Keratinocyte (primary cell): ENCODE results near the gene LMTK2. TPM values are rescaled to one million over a fixed set of nuclear protein-coding genes. Genes with fewer than 3 reads are reported as not detected.

Source experiments
- DNase-seq: peaks from one replicate; pipeline ENCODE4 v3.0.0-alpha.2; 2011; ENCODE audit warnings: low read depth, missing footprints, low spot score
- FAIRE-seq: peaks from 2 replicates; lab custom pipeline; 2011; peaks lifted over from hg19 to GRCh38; lab: Jason Lieb, UNC
- H2AFZ ChIP-seq: 2 replicates; pipeline ENCODE4 v1.6.0; 2012; ENCODE audit warnings: low read length, control low read depth, inconsistent platforms; ENCODE audit not compliant: control insufficient read depth
- H3K27ac ChIP-seq: 2 replicates; pipeline ENCODE4 v1.5.1; 2011; ENCODE audit warnings: low read length; ENCODE audit not compliant: control insufficient read depth, insufficient read depth
- H3K27me3 ChIP-seq: 3 replicates; pipeline ENCODE4 v1.6.0; 2011; ENCODE audit warnings: low read length; ENCODE audit not compliant: control insufficient read depth, insufficient read depth; ENCODE audit errors: extremely low read depth
- H3K36me3 ChIP-seq, 2 experiments: 2 replicates in 1 of 2; 3 replicates in 1 of 2; pipeline ENCODE4 v1.5.1; 2011; ENCODE audit warnings: low read length in 2 of 2, mild to moderate bottlenecking in 1 of 2; ENCODE audit not compliant: control insufficient read depth in 2 of 2, insufficient read depth in 2 of 2; ENCODE audit errors: extremely low read depth in 1 of 2
- H3K4me1 ChIP-seq: 3 replicates; pipeline ENCODE4 v1.5.1; 2011; ENCODE audit warnings: low read length; ENCODE audit not compliant: control insufficient read depth, insufficient read depth; ENCODE audit errors: extremely low read depth
- H3K4me2 ChIP-seq: 3 replicates; pipeline ENCODE4 v1.6.0; 2011; ENCODE audit warnings: low read depth, low read length; ENCODE audit not compliant: control insufficient read depth, insufficient read depth; ENCODE audit errors: extremely low read depth
- H3K4me3 ChIP-seq, 3 experiments: fragments of 200-600 bp in 1 of 3; sonication (generic) in 1 of 3; 2 replicates in 2 of 3; 3 replicates in 1 of 3; pipeline ENCODE4 v1.5.1; 2011 to 2016; ENCODE audit warnings: low read length in 3 of 3, mild to moderate bottlenecking in 3 of 3, control low read depth in 2 of 3, inconsistent platforms in 1 of 3, low read depth in 1 of 3, mixed read lengths in 1 of 3, mixed run types in 1 of 3, moderate library complexity in 1 of 3; ENCODE audit not compliant: control insufficient read depth in 2 of 3, insufficient read depth in 2 of 3; ENCODE audit errors: extremely low read depth in 1 of 3
- H3K79me2 ChIP-seq: 2 replicates; pipeline ENCODE4 v1.6.0; 2012; ENCODE audit warnings: low read length; ENCODE audit not compliant: control insufficient read depth, insufficient read depth
- H3K9ac ChIP-seq: 3 replicates; pipeline ENCODE4 v1.6.0; 2011; ENCODE audit warnings: low read length; ENCODE audit not compliant: control insufficient read depth, insufficient read depth; ENCODE audit errors: extremely low read depth
- H3K9me1 ChIP-seq: 3 replicates; pipeline ENCODE4 v1.6.0; 2011; ENCODE audit warnings: low read length; ENCODE audit not compliant: control insufficient read depth, insufficient read depth; ENCODE audit errors: extremely low read depth
- H3K9me3 ChIP-seq: 2 replicates; pipeline ENCODE4 v1.5.1; 2012; ENCODE audit warnings: low read depth, low read length; ENCODE audit not compliant: control insufficient read depth
- H4K20me1 ChIP-seq: 3 replicates; pipeline ENCODE4 v1.6.0; 2011; ENCODE audit warnings: low read length; ENCODE audit not compliant: control insufficient read depth, insufficient read depth; ENCODE audit errors: extremely low read depth
- EZH2 ChIP-seq: IDR thresholded peaks from one replicate; pipeline ENCODE4 v1.6.1; 2012; ENCODE audit warnings: inconsistent platforms, mild to moderate bottlenecking, low read length, moderate library complexity
- dilution Hi-C: fragments of 300-500 bp; cut with MboI; formaldehyde crosslinking; loops from one replicate; pipeline ENCODE4 v1.7.0; 2020; ENCODE audit warnings: low sequenced_read_pairs; ENCODE audit not compliant: extremely low pct_ligation_motif_present
- polyA plus RNA-seq, 5 experiments: library from polyadenylated mRNA; depleted of rRNA in 3 of 5; stranded (reverse) in 3 of 5; stranded (forward) in 1 of 5; unstranded in 1 of 5; fragments of >200 nt; gene quantifications; 1 replicate in 1 of 5; 2 replicates in 3 of 5; 3 replicates in 1 of 5; pipeline versions ENCODE4 v1.2.1 to v1.2.3, GENCODE V29; 2011 to 2012; ENCODE audit warnings: missing spikeins in 2 of 5, low read depth in 1 of 5, low replicate concordance in 1 of 5
- TF ChIP-seq, protein P1 (sequence below), 3 experiments: IDR thresholded peaks in 1 of 3; conservative IDR thresholded peaks in 1 of 3; optimal IDR thresholded peaks in 1 of 3; 2 replicates in 2 of 3; 3 replicates in 1 of 3; pipeline versions ENCODE3 to v1.5.1; 2011; ENCODE audit warnings: low read length in 3 of 3, mild to moderate bottlenecking in 3 of 3, moderate library complexity in 2 of 3, control low read depth in 1 of 3, inconsistent platforms in 1 of 3; ENCODE audit not compliant: insufficient read depth in 2 of 3; ENCODE audit errors: extremely low read depth in 1 of 3

LMTK2 gene
- polyA plus RNA-seq, 1 donor (not counting 4 experiments of a cell fraction or from before 2014, with no cell fraction given), result 6.6 TPM

DNA sequence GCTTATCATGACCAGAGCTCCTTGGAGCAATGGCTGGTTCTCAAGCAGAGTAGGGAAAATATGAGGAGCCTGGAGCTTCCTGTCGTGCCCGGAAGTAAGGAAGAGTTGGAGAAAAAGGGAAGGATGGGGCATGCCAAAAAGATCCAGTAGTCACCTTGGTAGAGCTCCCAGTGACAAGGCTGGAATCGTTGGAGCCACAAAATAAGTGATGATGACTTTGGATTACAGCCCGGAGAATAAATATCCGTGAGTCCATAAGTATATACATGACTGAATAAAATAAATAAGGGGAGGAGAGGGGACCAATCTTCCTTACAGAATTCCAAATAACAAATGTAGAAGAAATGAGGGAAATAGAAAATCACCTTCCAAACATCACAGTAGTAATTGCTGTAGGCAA lies 29.3 kb downstream of the LMTK2 start:
- TF ChIP-seq, protein P1, sequence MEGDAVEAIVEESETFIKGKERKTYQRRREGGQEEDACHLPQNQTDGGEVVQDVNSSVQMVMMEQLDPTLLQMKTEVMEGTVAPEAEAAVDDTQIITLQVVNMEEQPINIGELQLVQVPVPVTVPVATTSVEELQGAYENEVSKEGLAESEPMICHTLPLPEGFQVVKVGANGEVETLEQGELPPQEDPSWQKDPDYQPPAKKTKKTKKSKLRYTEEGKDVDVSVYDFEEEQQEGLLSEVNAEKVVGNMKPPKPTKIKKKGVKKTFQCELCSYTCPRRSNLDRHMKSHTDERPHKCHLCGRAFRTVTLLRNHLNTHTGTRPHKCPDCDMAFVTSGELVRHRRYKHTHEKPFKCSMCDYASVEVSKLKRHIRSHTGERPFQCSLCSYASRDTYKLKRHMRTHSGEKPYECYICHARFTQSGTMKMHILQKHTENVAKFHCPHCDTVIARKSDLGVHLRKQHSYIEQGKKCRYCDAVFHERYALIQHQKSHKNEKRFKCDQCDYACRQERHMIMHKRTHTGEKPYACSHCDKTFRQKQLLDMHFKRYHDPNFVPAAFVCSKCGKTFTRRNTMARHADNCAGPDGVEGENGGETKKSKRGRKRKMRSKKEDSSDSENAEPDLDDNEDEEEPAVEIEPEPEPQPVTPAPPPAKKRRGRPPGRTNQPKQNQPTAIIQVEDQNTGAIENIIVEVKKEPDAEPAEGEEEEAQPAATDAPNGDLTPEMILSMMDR (optimal IDR thresholded peaks at IDR 0.05 in 1 of 3, IDR thresholded peaks at IDR 0.05 in 1 of 3, conservative IDR thresholded peaks at IDR 0.05 in 1 of 3; ENCODE audit: extremely low read depth in 1 of 3, insufficient read depth in 2 of 3, low read length in 3 of 3), result no peak
- TF ChIP-seq EZH2, result no peak
- peaks cover 24% of the 10 kb centered on the region for H3K79me2 ChIP-seq
- no peak overlapping the region for H3K4me2 ChIP-seq

DNA sequence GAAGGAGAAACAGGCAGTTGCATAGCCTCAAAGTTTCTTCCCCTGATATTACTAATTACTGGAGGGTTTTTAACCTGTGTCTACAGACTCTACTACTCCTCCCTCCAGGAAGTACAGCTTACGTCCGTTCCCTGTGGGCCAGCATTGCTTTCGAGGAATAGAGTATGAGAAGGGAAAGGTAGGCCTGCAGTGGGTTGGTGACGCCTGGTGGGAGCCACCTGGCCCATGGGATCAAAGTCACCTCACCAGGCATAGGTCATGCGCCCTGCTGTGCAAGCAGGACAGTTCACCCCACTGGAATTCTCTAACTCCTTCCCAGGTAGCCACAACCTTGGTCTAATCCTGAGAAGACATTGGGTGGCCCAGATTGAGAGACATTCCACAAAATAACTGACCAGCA lies 29.8 kb downstream of the LMTK2 start:
- no peak overlapping the region for H3K4me3 ChIP-seq
- no peaks in the 10 kb centered on the region for H4K20me1 ChIP-seq
- no peaks in the 10 kb centered on the region for H3K9me1 ChIP-seq
- H2AFZ ChIP-seq, result no peak overlapping the region
- DNase-seq (no peak), FAIRE-seq (no peak)
- peaks cover 8% of the 10 kb centered on the region in 2 experiments for H3K36me3 ChIP-seq
- peaks cover 23% of the 10 kb centered on the region for H3K79me2 ChIP-seq
- H3K4me2 ChIP-seq, result no peak overlapping the region
- dilution Hi-C loops, result no loop called here
- H3K27ac ChIP-seq, result no peak overlapping the region
- no peaks in the 10 kb centered on the region for H3K27me3 ChIP-seq
- H3K4me1 ChIP-seq, result peaks cover 27% of the 10 kb centered on the region
- H3K9ac ChIP-seq, result no peak overlapping the region
- no peaks in the 10 kb centered on the region for H3K9me3 ChIP-seq
- TF ChIP-seq EZH2, result no peak
- TF ChIP-seq, protein P1 (optimal IDR thresholded peaks at IDR 0.05 in 1 of 3, IDR thresholded peaks at IDR 0.05 in 1 of 3, conservative IDR thresholded peaks at IDR 0.05 in 1 of 3; ENCODE audit: extremely low read depth in 1 of 3, insufficient read depth in 2 of 3, low read length in 3 of 3), result no peak

More for the DNA sequence above, 29.3 kb downstream of the LMTK2 start:
- Histone ChIP-seq H3K9me3 (no peaks in the 10 kb centered on the region), H3K27ac (no peak overlapping the region), H3K9ac (no peak overlapping the region), H3K27me3 (no peaks in the 10 kb centered on the region), H3K4me1 (peaks cover 29% of the 10 kb centered on the region), H2AFZ (no peak overlapping the region), H3K4me3 (no peak overlapping the region), H3K36me3 (peaks cover 7 to 8% of the 10 kb centered on the region in 2 experiments), H3K9me1 (no peaks in the 10 kb centered on the region), H4K20me1 (no peaks in the 10 kb centered on the region)
- DNase-seq, result no peak
- dilution Hi-C loops, result no loop called here
- FAIRE-seq, result no peak
